Heart left ventricle (tissue), 13 donors: ENCODE data around the gene TLCD5.

ENCODE experiments used
- CTCF ChIP-seq, 12 donors: fragments of 200-600 bp; sonication (generic) in 4 of 12; IDR thresholded peaks; one replicate each; pipeline versions ENCODE4 v1.5.0 to v1.8.0; 2018 to 2022; ENCODE audit warnings: antibody characterized with exemption in 12 of 12, mild to moderate bottlenecking in 5 of 12
- POLR2A ChIP-seq, 2 donors: fragments of 450-650 bp; IDR thresholded peaks; one replicate each; pipeline ENCODE4 v1.6.1; 2017; ENCODE audit warnings: antibody characterized with exemption in 2 of 2, mild to moderate bottlenecking in 2 of 2, moderate library complexity in 2 of 2
- donor health status: ischemic (EF 13 %, LVEDD 7.1; RV severe dilation, severe dysfunction).
- donor health status: DM: no; HTN: yes; CAD: no.
- donor health status: DM: no; HTN: no; CAD: no.
- donor health status: ischemic (EF 25% LVEDD 6.9; RV normal size, moderate dysfunction).
- donor health status: ischemic (EF 25% LVEDD 5.7; RV mildly dilated, moderate dysfunction).
- donor health status: ischemic (EF 35%, LVEDD 5.7; RV mildly dilated, moderate dysfunction).
- donor health status: nonischemic (EF 11% LVEDD 7.7; RV severe dilation, severe dysfunction).
- donor health status: DM: yes; HTN: yes; CAD: no.
- donor health status: PGD.
- donor health status: ischemic (EF 29% LVEDD 5.4; RV normal size, mild dysfunction).
- donor health status: nonischemic (EF 23%, LVEDD 6.1; RV moderate dilation, normal function).

DNA sequence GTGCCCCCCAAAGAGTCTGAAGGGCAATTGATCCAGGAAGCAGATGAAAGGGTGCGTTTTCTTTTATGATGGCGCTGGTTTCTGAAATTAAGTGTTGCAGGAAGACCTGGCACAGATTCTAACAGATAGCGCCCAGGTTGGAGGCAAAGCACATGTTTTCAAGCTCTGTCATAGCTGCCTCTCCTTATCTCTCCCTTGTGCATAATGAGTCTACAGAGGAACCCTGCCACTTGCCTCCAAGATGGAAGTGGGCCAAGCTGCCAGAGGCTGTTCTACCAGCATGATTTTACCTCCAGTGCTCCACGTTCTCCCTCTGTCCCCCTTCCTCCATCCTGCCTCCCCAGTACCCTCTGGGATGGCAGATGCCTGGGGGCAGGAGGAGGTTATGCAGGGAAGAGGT lies 30.0 kb upstream of the TLCD5 start:
- TF ChIP-seq CTCF (IDR thresholded peaks at IDR 0.05) (no peak), POLR2A (IDR thresholded peaks at IDR 0.05) (no peak)
